Activated naive CD8-positive, alpha-beta T cell (primary cell): ENCODE results near the gene MUL1.

ENCODE experiments used
- H3K27ac Mint-ChIP-seq: one replicate; pipeline ENCODE4 v1.8.0; 2021; ENCODE audit warnings: mixed read lengths
- H3K27me3 Mint-ChIP-seq: one replicate; pipeline ENCODE4 v1.8.0; 2021; ENCODE audit warnings: mixed read lengths
- H3K36me3 Mint-ChIP-seq: one replicate; pipeline ENCODE4 v1.8.0; 2021; ENCODE audit warnings: mixed read lengths
- H3K4me1 Mint-ChIP-seq: one replicate; pipeline ENCODE4 v1.8.0; 2021; ENCODE audit warnings: low read depth, mixed read lengths
- H3K4me3 Mint-ChIP-seq: one replicate; pipeline ENCODE4 v1.8.0; 2021; ENCODE audit warnings: mild to moderate bottlenecking, mixed read lengths
- H3K9me3 Mint-ChIP-seq: one replicate; pipeline ENCODE4 v1.8.0; 2021; ENCODE audit warnings: low read depth, mixed read lengths

MUL1 gene, protein sequence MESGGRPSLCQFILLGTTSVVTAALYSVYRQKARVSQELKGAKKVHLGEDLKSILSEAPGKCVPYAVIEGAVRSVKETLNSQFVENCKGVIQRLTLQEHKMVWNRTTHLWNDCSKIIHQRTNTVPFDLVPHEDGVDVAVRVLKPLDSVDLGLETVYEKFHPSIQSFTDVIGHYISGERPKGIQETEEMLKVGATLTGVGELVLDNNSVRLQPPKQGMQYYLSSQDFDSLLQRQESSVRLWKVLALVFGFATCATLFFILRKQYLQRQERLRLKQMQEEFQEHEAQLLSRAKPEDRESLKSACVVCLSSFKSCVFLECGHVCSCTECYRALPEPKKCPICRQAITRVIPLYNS

GRCh38 chr1:20507564-20508410 is at the start of gene MUL1:
MUL1 (minus strand) TSS chr1:20508151; CDS start chr1:20508024, 127 bp downstream.
- Mint-ChIP-seq H3K9me3 (no peaks in the 10 kb centered on the region), H3K27me3 (no peaks in the 10 kb centered on the region), H3K36me3 (peaks cover 3% of the 10 kb centered on the region), H3K4me1 (peaks cover 22% of the 10 kb centered on the region), H3K27ac (peak within 1 kb of the TSS; percentile 82), H3K4me3 (peak within 1 kb of the TSS; percentile 93)

- no peak overlapping the region for H3K4me3 Mint-ChIP-seq
- no peak overlapping the region for H3K27ac Mint-ChIP-seq
- H3K27me3 Mint-ChIP-seq, result peaks cover 19% of the 10 kb centered on the region
- no peaks in the 10 kb centered on the region for H3K36me3 Mint-ChIP-seq
- H3K9me3 Mint-ChIP-seq, result no peaks in the 10 kb centered on the region
- H3K4me1 Mint-ChIP-seq, result no peaks in the 10 kb centered on the region
These were observed 47.8 kb upstream of the MUL1 start for GRCh38 chr1:20555758-20556120.

DNA sequence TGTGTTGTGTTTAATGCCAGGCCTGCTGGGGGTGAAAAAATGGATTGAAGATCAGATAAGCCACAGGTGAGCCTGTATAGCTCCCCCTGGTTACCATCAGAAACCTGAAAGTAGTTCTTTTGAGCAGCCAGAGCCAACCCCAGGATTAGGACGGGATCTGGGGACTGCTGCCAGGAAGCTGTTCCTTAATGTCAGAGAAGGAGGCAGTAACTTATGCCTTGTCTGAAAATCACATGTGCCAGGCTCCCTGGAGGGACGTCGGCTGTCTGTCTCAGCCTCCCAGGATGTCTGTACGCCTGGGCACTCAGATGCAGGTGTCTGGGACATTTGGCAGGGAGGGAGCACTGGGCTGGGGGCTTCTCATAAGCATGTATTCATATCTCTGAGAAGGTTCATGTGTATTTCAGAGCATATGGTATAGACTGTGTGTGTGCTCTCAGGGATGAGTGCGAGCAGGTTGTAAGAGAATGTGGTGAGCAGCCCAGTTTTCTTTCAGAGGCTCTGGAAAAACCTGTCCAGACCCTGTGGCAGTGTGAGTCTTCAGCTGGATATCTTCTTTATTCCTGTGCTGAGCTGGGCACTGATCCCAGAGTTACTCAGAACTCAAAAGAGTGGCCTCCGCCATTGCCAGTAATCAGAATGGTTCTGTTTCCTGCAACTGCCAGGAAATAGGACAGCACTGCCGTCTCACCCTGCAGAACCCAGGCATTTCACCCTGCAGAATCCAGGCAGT is 47.2 kb upstream of the MUL1 start:
- Mint-ChIP-seq H3K27ac (no peak overlapping the region), H3K4me1 (no peaks in the 10 kb centered on the region), H3K36me3 (no peaks in the 10 kb centered on the region), H3K27me3 (peaks cover 17% of the 10 kb centered on the region), H3K9me3 (no peaks in the 10 kb centered on the region), H3K4me3 (no peak overlapping the region)

GRCh38 chr1:20552728-20553445 is 44.9 kb upstream of the MUL1 start:
- Mint-ChIP-seq H3K4me3 (no peak overlapping the region), H3K9me3 (no peaks in the 10 kb centered on the region), H3K4me1 (no peaks in the 10 kb centered on the region), H3K27ac (no peak overlapping the region), H3K36me3 (no peaks in the 10 kb centered on the region), H3K27me3 (peaks cover 17% of the 10 kb centered on the region)

- H3K9me3 Mint-ChIP-seq, result no peaks in the 10 kb centered on the region
- H3K27me3 Mint-ChIP-seq, result peaks cover 17% of the 10 kb centered on the region
- H3K4me1 Mint-ChIP-seq, result no peaks in the 10 kb centered on the region
- no peak within 1 kb of the TSS for H3K4me3 Mint-ChIP-seq
- H3K27ac Mint-ChIP-seq, result no peak within 1 kb of the TSS
- no peaks in the 10 kb centered on the region for H3K36me3 Mint-ChIP-seq
These were observed 44.2 kb upstream of the MUL1 start, which contains the start of gene FAM43B for GRCh38 chr1:20551945-20552727. FAM43B (plus strand) TSS chr1:20552573; CDS start chr1:20552974, 401 bp downstream.

DNA sequence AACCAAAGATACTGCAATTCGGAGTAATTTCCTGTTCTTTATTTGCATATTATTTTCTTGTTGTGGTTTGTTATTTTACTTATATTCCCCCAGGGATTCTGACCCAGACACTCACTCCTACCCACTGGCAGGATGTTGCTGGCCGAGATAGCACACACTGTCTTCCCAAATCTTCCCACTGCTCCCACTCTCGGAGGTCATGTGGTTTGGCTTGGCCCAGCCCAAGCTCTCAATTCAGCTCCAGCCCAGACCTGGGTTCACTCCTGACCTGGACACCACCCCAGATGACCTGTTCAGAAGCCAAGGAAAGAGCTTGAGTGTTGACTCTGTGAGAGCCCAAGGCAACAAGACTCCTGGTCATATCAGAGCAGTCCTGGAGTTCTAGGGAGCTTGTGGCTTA is 43.2 kb upstream of the MUL1 start:
- Mint-ChIP-seq H3K4me3 (no peak overlapping the region), H3K9me3 (no peaks in the 10 kb centered on the region), H3K27me3 (peaks cover 22% of the 10 kb centered on the region), H3K36me3 (no peaks in the 10 kb centered on the region), H3K4me1 (no peaks in the 10 kb centered on the region), H3K27ac (no peak overlapping the region)

DNA sequence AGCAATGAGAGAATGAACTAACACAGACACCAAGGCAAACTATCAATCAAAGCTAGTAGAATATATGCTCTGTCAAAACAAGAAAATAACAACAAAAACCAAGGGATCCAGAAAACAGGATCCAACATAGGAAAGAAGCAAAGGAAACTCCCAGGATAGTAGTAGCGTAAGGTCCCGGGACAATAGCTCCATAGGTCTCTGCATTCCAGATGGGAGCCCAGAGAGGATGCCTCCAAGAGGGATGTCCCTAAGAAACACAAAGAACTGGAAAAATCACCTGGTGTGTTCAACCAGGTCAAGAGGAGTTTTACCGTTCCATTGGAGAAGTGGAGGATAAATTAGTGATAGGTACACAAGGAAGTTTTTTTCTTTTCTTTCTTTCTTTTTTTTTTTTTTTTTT is 38.7 kb upstream of the MUL1 start:
- Mint-ChIP-seq H3K27me3 (peaks cover 22% of the 10 kb centered on the region), H3K4me3 (no peak overlapping the region), H3K9me3 (no peaks in the 10 kb centered on the region), H3K27ac (no peak overlapping the region), H3K4me1 (no peaks in the 10 kb centered on the region), H3K36me3 (no peaks in the 10 kb centered on the region)

DNA sequence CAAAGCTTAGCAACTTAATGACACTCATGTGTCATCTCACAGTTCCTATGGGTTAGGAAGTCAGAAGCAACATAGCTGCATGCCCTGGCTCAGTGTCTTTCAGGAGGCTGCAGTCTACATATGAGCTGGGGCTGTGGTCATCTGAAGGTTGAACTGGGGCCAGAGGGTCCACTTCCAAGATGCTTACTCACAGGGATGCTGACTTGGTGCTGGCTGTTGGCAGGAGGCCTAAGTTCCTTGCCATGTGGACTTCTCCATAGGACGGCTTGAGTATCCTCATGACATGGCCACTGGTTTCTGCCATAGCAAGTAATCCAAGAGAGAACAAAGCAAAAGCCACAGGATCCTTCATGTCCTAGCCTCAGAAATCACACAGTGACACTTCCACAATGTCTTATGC is 32.3 kb upstream of the MUL1 start:
- Mint-ChIP-seq H3K4me1 (no peaks in the 10 kb centered on the region), H3K4me3 (no peak overlapping the region), H3K36me3 (no peaks in the 10 kb centered on the region), H3K27ac (no peak overlapping the region), H3K27me3 (peaks cover 16% of the 10 kb centered on the region), H3K9me3 (no peaks in the 10 kb centered on the region)

DNA sequence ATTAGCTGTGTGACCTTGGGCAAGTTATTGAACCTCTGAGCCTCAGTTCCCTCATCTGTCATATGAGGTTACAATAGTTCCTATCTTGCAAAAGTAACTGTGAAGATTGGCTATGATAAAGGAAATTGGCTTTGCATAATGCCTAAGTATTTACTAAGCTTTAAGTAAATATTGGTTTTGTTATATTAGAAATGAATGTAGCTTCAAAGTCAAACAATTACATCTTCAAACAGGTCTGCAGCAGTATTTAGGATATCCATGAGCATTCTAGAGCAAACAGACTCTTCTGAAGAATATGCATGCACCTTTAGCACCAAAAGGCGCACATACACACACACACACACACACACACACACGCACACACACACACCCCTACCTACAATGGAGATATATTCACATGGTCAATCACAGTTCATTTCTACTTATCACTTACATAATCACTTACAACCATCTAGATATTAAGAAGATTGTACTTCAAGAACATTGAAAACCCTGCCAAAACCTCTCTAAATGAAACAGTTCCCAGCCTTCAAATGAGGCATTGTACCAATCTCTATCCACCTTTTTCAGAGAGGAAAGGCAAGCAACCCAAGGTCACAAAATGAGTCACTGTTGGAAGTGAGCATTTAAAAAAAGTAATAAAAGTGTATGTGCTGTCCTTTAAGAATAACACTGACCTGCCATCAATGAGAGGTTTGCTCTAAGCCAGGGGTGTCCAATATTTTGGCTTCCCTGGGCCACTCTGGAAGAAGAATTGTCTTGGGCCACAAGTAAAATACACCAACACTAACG is 31.0 kb upstream of the MUL1 start:
- Mint-ChIP-seq H3K27me3 (peaks cover 22% of the 10 kb centered on the region), H3K4me1 (no peaks in the 10 kb centered on the region)

DNA sequence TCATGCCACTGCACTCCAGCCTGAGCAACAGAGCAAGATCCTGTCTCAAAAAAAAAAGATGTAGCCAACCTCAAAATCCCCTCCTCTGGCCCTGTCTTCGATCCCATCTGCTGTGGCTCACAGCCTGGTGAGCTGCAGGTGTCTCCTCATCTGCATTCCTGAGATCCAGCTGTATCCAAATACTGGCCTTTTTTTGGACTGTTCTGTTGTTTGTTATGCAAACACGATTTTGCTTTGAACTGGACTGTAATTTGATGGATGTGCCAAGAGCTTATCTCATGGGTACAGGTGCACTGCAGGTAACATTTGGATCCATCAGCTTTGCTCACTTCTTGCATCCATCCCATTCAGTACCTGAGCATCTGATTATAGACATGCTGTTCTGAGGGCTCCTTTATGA is 30.3 kb upstream of the MUL1 start:
- H3K27me3 Mint-ChIP-seq, result peaks cover 22% of the 10 kb centered on the region
- no peaks in the 10 kb centered on the region for H3K36me3 Mint-ChIP-seq
- H3K4me1 Mint-ChIP-seq, result no peaks in the 10 kb centered on the region
- H3K9me3 Mint-ChIP-seq, result no peaks in the 10 kb centered on the region
- no peak overlapping the region for H3K4me3 Mint-ChIP-seq
- no peak overlapping the region for H3K27ac Mint-ChIP-seq

More for the DNA sequence above, 31.0 kb upstream of the MUL1 start:
- Mint-ChIP-seq H3K36me3 (no peaks in the 10 kb centered on the region), H3K4me3 (no peak overlapping the region), H3K27ac (no peak overlapping the region), H3K9me3 (no peaks in the 10 kb centered on the region)

DNA sequence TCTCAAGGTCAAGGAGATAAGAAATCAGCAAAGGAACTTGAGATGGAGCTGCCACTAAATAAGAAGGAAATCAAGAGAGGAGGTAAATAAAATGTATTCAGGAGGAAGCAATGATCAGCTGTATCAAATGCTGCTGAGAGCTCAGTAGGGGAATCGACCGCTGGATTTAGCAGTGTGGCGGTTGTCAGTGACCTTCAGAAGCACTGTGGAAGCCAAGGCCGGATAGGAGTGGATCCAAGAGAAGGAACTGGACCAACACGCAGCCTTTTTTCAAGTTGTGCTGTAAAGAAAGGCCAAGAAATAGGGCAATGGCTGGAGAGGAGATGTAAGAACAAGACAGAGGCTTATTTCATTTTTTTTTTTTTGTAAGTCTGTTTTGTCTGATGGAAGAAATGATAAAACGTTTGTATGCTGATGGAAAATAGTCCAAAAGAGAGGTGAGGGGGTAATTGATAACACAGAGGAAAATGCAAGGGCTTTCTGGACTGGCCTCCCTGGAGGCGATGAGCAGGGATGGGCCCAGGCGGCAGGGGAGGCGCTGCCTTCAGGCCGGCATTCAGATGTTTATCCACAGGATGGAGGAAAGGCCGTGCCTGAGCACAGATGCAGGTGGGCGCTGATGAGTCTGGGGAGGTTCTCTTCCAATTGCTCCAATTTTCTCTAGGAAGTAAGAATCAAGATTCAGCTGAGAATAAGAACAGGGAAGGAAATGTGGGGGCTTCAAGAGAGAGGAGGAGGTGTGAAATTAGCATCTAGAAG is 26.9 kb upstream of the MUL1 start:
- H3K27me3 Mint-ChIP-seq, result peaks cover 18% of the 10 kb centered on the region

DNA sequence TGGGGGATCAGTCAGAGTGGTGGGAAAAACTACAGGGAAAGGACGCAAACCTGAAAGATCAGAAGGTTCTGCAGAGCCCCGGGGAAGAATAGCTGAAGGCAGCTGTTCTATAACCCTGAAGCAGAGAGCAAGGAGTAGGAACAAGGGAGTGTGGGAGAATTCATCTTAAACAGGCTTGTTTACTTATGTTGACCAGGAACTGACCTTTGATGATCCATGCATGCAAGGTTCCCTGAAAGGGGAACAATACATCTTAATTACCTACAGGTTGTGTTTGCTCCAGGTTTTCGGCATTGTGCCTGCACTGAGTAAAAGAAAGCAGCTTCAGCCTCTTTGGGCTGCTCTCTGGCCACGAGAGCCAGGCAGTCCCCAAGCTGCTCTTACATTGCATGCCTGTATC is 25.7 kb upstream of the MUL1 start:
- no peak overlapping the region for H3K27ac Mint-ChIP-seq
- H3K4me1 Mint-ChIP-seq, result no peaks in the 10 kb centered on the region
- peaks cover 26% of the 10 kb centered on the region for H3K27me3 Mint-ChIP-seq
- no peak overlapping the region for H3K4me3 Mint-ChIP-seq
- no peaks in the 10 kb centered on the region for H3K9me3 Mint-ChIP-seq
- H3K36me3 Mint-ChIP-seq, result no peaks in the 10 kb centered on the region

More for the DNA sequence above, 26.9 kb upstream of the MUL1 start:
- Mint-ChIP-seq H3K4me3 (no peak overlapping the region), H3K9me3 (no peaks in the 10 kb centered on the region), H3K27ac (no peak overlapping the region), H3K4me1 (no peaks in the 10 kb centered on the region), H3K36me3 (no peaks in the 10 kb centered on the region)

DNA sequence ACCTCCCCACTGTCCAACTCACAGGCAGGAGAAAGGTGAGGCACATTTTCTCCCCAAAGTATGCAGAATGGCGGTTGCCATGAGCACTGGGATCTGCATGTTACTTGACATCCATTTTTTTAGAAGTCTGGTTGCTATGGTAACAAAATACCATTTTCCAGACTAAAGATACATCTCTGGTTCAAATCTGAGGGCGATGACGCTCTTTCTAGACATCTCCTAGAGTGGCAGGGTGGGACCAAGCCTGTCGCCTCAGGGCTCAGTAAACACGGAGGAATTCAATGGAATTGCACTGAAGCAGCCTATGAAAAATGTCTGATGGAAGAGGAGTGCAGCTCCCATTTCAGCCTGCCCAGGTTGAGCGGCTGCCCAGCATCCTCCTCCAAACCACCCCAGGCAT is 22.9 kb upstream of the MUL1 start:
- H3K36me3 Mint-ChIP-seq, result no peaks in the 10 kb centered on the region
- peaks cover 29% of the 10 kb centered on the region for H3K27me3 Mint-ChIP-seq
- H3K4me1 Mint-ChIP-seq, result no peaks in the 10 kb centered on the region

More for the DNA sequence above, 22.9 kb upstream of the MUL1 start:
- no peak overlapping the region for H3K27ac Mint-ChIP-seq
- H3K9me3 Mint-ChIP-seq, result no peaks in the 10 kb centered on the region
- H3K4me3 Mint-ChIP-seq, result no peak overlapping the region
